GM12872 (cell line): ENCODE data around the gene WDFY2.

Experiments used
- CTCF ChIP-seq: IDR thresholded peaks from 3 replicates; pipeline ENCODE4 v1.5.1; 2011; ENCODE audit warnings: low read depth, mild to moderate bottlenecking, low read length, moderate library complexity; ENCODE audit not compliant: insufficient read depth

WDFY2 gene

GRCh38 chr13:51577690-51578089, 6.6 kb upstream of the WDFY2 start:
- no peak for TF ChIP-seq CTCF

GRCh38 chr13:51579676-51580075, 4.6 kb upstream of the WDFY2 start:
- no peak for TF ChIP-seq CTCF

GRCh38 chr13:51581148-51581820, 3.0 kb upstream of the WDFY2 start:
- no peak for TF ChIP-seq CTCF

GRCh38 chr13:51583469-51583874, 790 bp upstream of the WDFY2 start:
- TF ChIP-seq CTCF: no peak

- TF ChIP-seq CTCF: no peak
Observed at GRCh38 chr13:51584731-51585672, 740 bp downstream of the WDFY2 start.

GRCh38 chr13:51585696-51586095, 1.4 kb downstream of the WDFY2 start:
- TF ChIP-seq CTCF: no peak

- TF ChIP-seq CTCF: no peak
Observed at GRCh38 chr13:51587372-51587771, 3.1 kb downstream of the WDFY2 start.
